Testis (tissue), 2 donors: ENCODE measurements around the gene EPB41L4A.

Experiments used
- POLR2A ChIP-seq: fragments of 450-650 bp; IDR thresholded peaks from one replicate; pipeline ENCODE4 v1.6.1; 2017; ENCODE audit warnings: antibody characterized with exemption, mild to moderate bottlenecking, moderate library complexity
- TF ChIP-seq, protein P1 (sequence below), 3 experiments: fragments of 450-650 bp in 2 of 3; fragments of 200-600 bp in 1 of 3; sonication (generic) in 1 of 3; IDR thresholded peaks; one replicate each; pipeline ENCODE4 v1.5.1; 2016 to 2019; ENCODE audit warnings: antibody characterized with exemption in 3 of 3, mild to moderate bottlenecking in 2 of 3, moderate library complexity in 1 of 3

DNA sequence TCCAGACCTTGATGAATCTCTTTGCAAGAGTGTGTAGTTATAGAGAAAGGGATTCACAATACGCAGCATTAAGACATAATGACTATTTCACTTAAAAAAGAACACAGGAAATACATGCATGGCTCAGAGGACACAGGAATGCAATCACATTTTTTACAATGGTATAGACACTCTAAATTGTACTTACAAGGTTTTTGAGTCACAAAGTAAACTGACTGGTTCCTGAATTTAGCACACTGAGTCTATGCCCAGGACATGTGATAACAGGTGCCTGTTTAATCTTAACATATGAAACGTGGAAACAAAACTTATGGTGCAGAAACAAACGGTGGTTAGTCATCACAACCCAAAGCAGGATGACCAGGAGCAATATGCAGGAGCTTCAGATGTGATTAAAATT, 6.7 kb downstream of the EPB41L4A start:
- no peak for TF ChIP-seq POLR2A
- TF ChIP-seq, protein P1, sequence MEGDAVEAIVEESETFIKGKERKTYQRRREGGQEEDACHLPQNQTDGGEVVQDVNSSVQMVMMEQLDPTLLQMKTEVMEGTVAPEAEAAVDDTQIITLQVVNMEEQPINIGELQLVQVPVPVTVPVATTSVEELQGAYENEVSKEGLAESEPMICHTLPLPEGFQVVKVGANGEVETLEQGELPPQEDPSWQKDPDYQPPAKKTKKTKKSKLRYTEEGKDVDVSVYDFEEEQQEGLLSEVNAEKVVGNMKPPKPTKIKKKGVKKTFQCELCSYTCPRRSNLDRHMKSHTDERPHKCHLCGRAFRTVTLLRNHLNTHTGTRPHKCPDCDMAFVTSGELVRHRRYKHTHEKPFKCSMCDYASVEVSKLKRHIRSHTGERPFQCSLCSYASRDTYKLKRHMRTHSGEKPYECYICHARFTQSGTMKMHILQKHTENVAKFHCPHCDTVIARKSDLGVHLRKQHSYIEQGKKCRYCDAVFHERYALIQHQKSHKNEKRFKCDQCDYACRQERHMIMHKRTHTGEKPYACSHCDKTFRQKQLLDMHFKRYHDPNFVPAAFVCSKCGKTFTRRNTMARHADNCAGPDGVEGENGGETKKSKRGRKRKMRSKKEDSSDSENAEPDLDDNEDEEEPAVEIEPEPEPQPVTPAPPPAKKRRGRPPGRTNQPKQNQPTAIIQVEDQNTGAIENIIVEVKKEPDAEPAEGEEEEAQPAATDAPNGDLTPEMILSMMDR (IDR thresholded peaks at IDR 0.05): no peak
